Retina (tissue), 1 donor: Measurements from ENCODE around the gene MVB12B.

Experiments
- DNase-seq: peaks from one replicate; pipeline ENCODE4 v3.0.0-alpha.2; 2016

The MVB12B gene

GRCh38 chr9:126304207-126304970 lies 22.2 kb upstream of the MVB12B start:
- peak; percentile 54 for DNase-seq

- peak; percentile 58 for DNase-seq
These were observed 21.7 kb upstream of the MVB12B start for GRCh38 chr9:126304971-126305320.

GRCh38 chr9:126306071-126306647 lies 20.5 kb upstream of the MVB12B start:
- DNase-seq, result no peak

- peak; percentile 56 for DNase-seq
These were observed 19.1 kb upstream of the MVB12B start for GRCh38 chr9:126307322-126308061.

GRCh38 chr9:126309427-126310189 lies 17.0 kb upstream of the MVB12B start:
- peak; percentile 29 for DNase-seq

- DNase-seq, result no peak
These were observed 13.8 kb upstream of the MVB12B start for GRCh38 chr9:126312584-126313551.

- DNase-seq, result no peak
These were observed 10.5 kb upstream of the MVB12B start for GRCh38 chr9:126316085-126316655.

GRCh38 chr9:126317513-126317912 lies 9.1 kb upstream of the MVB12B start:
- no peak for DNase-seq

GRCh38 chr9:126318858-126319257 lies 7.8 kb upstream of the MVB12B start:
- DNase-seq, result no peak

GRCh38 chr9:126319671-126320070 lies 7.0 kb upstream of the MVB12B start:
- no peak for DNase-seq

- DNase-seq, result no peak
These were observed 6.3 kb upstream of the MVB12B start for GRCh38 chr9:126320158-126320922.

GRCh38 chr9:126321742-126322141 lies 4.9 kb upstream of the MVB12B start:
- no peak for DNase-seq

GRCh38 chr9:126325821-126326220 lies 808 bp upstream of the MVB12B start:
- DNase-seq, result no peak

GRCh38 chr9:126327006-126327713 lies 531 bp downstream of the MVB12B start:
- DNase-seq, result peak; percentile 71

GRCh38 chr9:126327714-126328185 lies 1.1 kb downstream of the MVB12B start:
- DNase-seq, result peak; percentile 65

GRCh38 chr9:126328407-126328806 lies 1.8 kb downstream of the MVB12B start:
- DNase-seq, result no peak

GRCh38 chr9:126329476-126330275 lies 3.0 kb downstream of the MVB12B start:
- DNase-seq, result peak; percentile 18

GRCh38 chr9:126330536-126330935 lies 3.9 kb downstream of the MVB12B start:
- no peak for DNase-seq
